CD4-positive, alpha-beta memory T cell (primary cell): ENCODE data around the gene TAF8. TPM values are rescaled to one million over a fixed set of nuclear protein-coding genes. Genes with fewer than 3 reads are reported as not detected.

Source experiments
- CTCF ChIA-PET: fragments of 350-600 bp; sonication (Branson Sonifier 250); formaldehyde crosslinking; loops from one replicate; lab custom pipeline; 2021; ENCODE audit warnings: inconsistent platforms; ENCODE audit not compliant: partially characterized antibody; lab: Charles Lee
- POLR2A ChIA-PET: fragments of 350-600 bp; sonication (Branson Sonifier 250); formaldehyde crosslinking; loops from one replicate; lab custom pipeline; 2021; ENCODE audit not compliant: partially characterized antibody; lab: Charles Lee
- DNase-seq, 5 donors: peaks; one replicate each; pipeline versions ENCODE4 v3.0.0 to v3.0.0-alpha.2; 2020 to 2022; ENCODE audit warnings: mixed read lengths in 1 of 5
- H3K27ac ChIP-seq: one replicate; pipeline ENCODE4 v1.7.0; 2013; ENCODE audit warnings: low read depth, low read length
- H3K27me3 ChIP-seq: 2 replicates; pipeline ENCODE4 v1.7.0; 2013; ENCODE audit warnings: mild to moderate bottlenecking, low read length, moderate library complexity; ENCODE audit not compliant: insufficient read depth
- H3K36me3 ChIP-seq: 2 replicates; pipeline ENCODE4 v1.7.0; 2013; ENCODE audit warnings: mild to moderate bottlenecking, low read length, moderate library complexity; ENCODE audit not compliant: insufficient read depth
- H3K4me1 ChIP-seq: 2 replicates; pipeline ENCODE4 v1.7.0; 2013; ENCODE audit warnings: mild to moderate bottlenecking, low read length, moderate library complexity; ENCODE audit not compliant: insufficient read depth
- H3K4me3 ChIP-seq, 2 donors: one replicate each; pipeline ENCODE4 v1.7.0; 2013; ENCODE audit warnings: low read length in 2 of 2, mild to moderate bottlenecking in 1 of 2
- H3K9me3 ChIP-seq, 2 donors: one replicate each; pipeline ENCODE4 v1.7.0; 2013; ENCODE audit warnings: low read length in 2 of 2, control low read depth in 1 of 2; ENCODE audit not compliant: control insufficient read depth in 1 of 2
- H3K27ac Mint-ChIP-seq, 7 donors: one replicate each; pipeline ENCODE4 v1.8.0; 2020 to 2021; ENCODE audit warnings: mixed read lengths in 7 of 7, mild to moderate bottlenecking in 6 of 7, inconsistent platforms in 3 of 7, moderate library complexity in 3 of 7
- H3K27me3 Mint-ChIP-seq, 2 donors: one replicate each; pipeline ENCODE4 v1.8.0; 2020 to 2021; ENCODE audit warnings: mixed read lengths in 2 of 2
- H3K36me3 Mint-ChIP-seq, 2 donors: one replicate each; pipeline ENCODE4 v1.8.0; 2020 to 2021; ENCODE audit warnings: mixed read lengths in 2 of 2, inconsistent platforms in 1 of 2, mild to moderate bottlenecking in 1 of 2
- H3K4me1 Mint-ChIP-seq, 4 donors: one replicate each; pipeline ENCODE4 v1.8.0; 2020 to 2021; ENCODE audit warnings: mixed read lengths in 4 of 4, mild to moderate bottlenecking in 1 of 4
- H3K4me3 Mint-ChIP-seq, 8 donors: one replicate each; pipeline ENCODE4 v1.8.0; 2020 to 2021; ENCODE audit warnings: mixed read lengths in 8 of 8, mild to moderate bottlenecking in 7 of 8, moderate library complexity in 6 of 8, inconsistent platforms in 3 of 8
- H3K9me3 Mint-ChIP-seq, 8 donors: one replicate each; pipeline ENCODE4 v1.8.0; 2020 to 2021; ENCODE audit warnings: mixed read lengths in 8 of 8, mild to moderate bottlenecking in 5 of 8, inconsistent platforms in 3 of 8, moderate library complexity in 1 of 8
- intact Hi-C: fragments of 100-400 bp; cut with micrococcal nuclease; formaldehyde crosslinking; loops from one replicate; pipeline ENCODE4 v1.15.1; 2023
- polyA plus RNA-seq, 2 donors: library from polyadenylated mRNA; unstranded; fragments of 300-500 nt; fragmentation: Illumina TruSeq; gene quantifications; one replicate each; pipeline ENCODE4 v1.2.3, GENCODE V29; 2021
- total RNA-seq, 2 experiments: library from RNA; stranded (reverse); gene quantifications; one replicate each; pipeline ENCODE4 v1.2.3, GENCODE V29; 2021

The TAF8 gene
- total and polyA plus RNA-seq, 4 experiments from 2014 or later = 10.3 to 40.9 (median 29.2) TPM

DNA sequence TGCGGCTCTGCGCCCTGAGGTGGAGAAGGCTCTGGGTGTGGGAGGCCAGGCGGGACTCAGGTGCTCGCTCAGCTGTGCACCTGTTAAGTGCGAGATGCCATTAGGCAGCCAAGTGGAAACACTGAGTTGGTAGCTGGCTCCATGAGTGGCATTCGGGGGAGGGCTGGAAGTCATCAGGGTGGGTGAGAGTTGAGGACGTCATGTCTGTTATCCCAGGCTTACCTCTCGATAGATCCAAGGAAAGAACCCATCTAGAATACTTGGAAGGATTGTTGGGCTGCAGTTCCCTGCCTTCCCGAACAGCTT, 41.3 kb downstream of the TAF8 start:
- Mint-ChIP-seq H3K36me3 (peaks cover under 1 to 4% of the 10 kb centered on the region in 2 donors), H3K9me3 (no peaks in the 10 kb centered on the region), H3K27ac (peak overlapping the region in 3 of 7 donors; percentile 34 to 71 (median 46)), H3K4me3 (no peak overlapping the region), H3K4me1 (no peaks in the 10 kb centered on the region), H3K27me3 (no peaks in the 10 kb centered on the region)
- Histone ChIP-seq H3K27ac (no peak overlapping the region), H3K9me3 (no peaks in the 10 kb centered on the region), H3K36me3 (no peaks in the 10 kb centered on the region), H3K4me3 (no peak overlapping the region), H3K27me3 (no peaks in the 10 kb centered on the region), H3K4me1 (no peaks in the 10 kb centered on the region)
- CTCF ChIA-PET = interaction anchor here (1.2 to 3.4 kb wide), 2 partner anchors 12 to 171 kb away, joined by 3 to 23 read pairs; partner anchors contain the start of genes BYSL and MED20
- POLR2A ChIA-PET = no interaction called here
- intact Hi-C loops = no loop called here
- DNase-seq = no peak

DNA sequence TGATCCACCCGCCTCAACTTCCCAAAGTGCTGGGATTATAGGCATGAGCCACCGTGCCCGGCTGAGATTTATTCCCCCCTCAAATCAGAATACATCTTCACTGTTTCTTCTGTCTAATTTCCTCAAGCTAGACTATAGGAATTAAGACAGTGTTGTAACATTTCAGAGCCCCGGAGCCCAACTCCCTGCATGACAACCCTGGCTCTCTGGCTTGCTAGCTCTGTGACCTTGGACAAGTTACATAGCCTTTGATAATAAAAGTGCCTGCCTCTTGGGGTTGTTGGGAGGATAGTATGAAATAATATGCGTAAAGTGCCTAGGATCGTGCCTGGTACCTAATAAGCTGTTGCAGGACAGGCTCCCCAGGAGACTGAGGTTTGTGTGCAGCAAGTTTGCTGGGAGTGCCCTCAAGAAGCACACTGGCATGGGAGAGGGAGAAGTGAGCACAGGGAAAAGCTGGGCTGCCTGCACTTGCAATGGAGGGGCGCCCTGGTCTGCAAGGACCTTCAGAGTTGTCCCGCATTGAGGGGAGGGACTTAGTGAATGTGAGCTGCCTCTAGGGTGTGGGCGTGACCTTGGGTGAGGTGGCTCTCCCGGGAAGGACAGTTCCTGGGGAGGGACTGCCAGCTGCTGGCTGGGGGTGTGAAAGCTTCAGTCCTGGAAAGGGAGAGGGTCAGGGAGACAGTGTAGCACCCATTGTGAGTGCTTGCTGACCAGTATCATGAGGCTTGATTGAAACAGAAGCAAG, 43.4 kb downstream of the TAF8 start:
- POLR2A ChIA-PET = no interaction called here

DNA sequence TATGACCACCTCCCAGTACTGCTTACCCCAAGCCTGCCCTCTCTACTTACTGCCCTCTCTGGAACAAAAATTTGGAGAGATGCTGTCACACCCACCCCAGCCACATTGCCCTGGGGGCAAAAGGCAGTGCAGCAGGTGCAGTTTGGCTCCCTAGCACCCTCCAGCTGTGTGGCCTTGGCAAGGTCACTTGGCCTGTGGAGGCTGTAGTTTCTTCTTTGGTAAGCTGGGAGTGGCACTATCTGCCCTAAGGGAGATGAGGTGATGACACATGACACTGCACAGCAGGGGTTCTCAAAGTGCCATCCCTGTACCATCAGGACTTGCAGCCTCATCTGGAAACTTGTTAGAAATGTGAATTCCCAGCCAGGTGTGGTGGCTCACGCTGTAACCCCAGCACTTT, 44.8 kb downstream of the TAF8 start:
- H3K9me3 Mint-ChIP-seq = no peaks in the 10 kb centered on the region
- no peaks in the 10 kb centered on the region for H3K27me3 ChIP-seq
- DNase-seq = no peak
- peaks cover 0 to 4% of the 10 kb centered on the region in 2 donors for H3K36me3 Mint-ChIP-seq
- H3K4me1 ChIP-seq = no peaks in the 10 kb centered on the region
- ChIA-PET CTCF (interaction anchor here (1.8 kb wide), 1 partner anchor 9 kb away, joined by 7 read pairs; no protein-coding TSS in a partner anchor), POLR2A (no interaction called here)
- H3K36me3 ChIP-seq = no peaks in the 10 kb centered on the region
- no peaks in the 10 kb centered on the region for H3K9me3 ChIP-seq
- H3K27ac Mint-ChIP-seq = no peak overlapping the region
- H3K27ac ChIP-seq = no peak overlapping the region
- intact Hi-C loops = no loop called here
- peaks cover 0 to 3% of the 10 kb centered on the region in 2 donors for H3K27me3 Mint-ChIP-seq
- H3K4me3 Mint-ChIP-seq = no peak overlapping the region
- no peak overlapping the region for H3K4me3 ChIP-seq
- peaks cover 0 to 4% (median 0%) of the 10 kb centered on the region in 4 donors for H3K4me1 Mint-ChIP-seq

More for the DNA sequence above, 43.4 kb downstream of the TAF8 start:
- Histone ChIP-seq H3K9me3 (no peaks in the 10 kb centered on the region), H3K36me3 (no peaks in the 10 kb centered on the region), H3K27me3 (no peaks in the 10 kb centered on the region), H3K4me3 (no peak overlapping the region), H3K27ac (no peak overlapping the region), H3K4me1 (no peaks in the 10 kb centered on the region)
- intact Hi-C loops = no loop called here
- H3K27ac Mint-ChIP-seq = peak overlapping the region in 1 of 7 donors; percentile 52
- no peak overlapping the region for H3K4me3 Mint-ChIP-seq
- H3K9me3 Mint-ChIP-seq = no peaks in the 10 kb centered on the region
- peaks cover 0 to under 1% of the 10 kb centered on the region in 2 donors for H3K27me3 Mint-ChIP-seq
- H3K4me1 Mint-ChIP-seq = peaks cover 0 to 1% (median 0%) of the 10 kb centered on the region in 4 donors
- no peak for DNase-seq
- H3K36me3 Mint-ChIP-seq = peaks cover 0 to 4% of the 10 kb centered on the region in 2 donors
- CTCF ChIA-PET = interaction anchor here (0.9 to 3.4 kb wide), 3 partner anchors 10 to 69 kb away, joined by 3 to 23 read pairs (median 3); no protein-coding TSS in a partner anchor

DNA sequence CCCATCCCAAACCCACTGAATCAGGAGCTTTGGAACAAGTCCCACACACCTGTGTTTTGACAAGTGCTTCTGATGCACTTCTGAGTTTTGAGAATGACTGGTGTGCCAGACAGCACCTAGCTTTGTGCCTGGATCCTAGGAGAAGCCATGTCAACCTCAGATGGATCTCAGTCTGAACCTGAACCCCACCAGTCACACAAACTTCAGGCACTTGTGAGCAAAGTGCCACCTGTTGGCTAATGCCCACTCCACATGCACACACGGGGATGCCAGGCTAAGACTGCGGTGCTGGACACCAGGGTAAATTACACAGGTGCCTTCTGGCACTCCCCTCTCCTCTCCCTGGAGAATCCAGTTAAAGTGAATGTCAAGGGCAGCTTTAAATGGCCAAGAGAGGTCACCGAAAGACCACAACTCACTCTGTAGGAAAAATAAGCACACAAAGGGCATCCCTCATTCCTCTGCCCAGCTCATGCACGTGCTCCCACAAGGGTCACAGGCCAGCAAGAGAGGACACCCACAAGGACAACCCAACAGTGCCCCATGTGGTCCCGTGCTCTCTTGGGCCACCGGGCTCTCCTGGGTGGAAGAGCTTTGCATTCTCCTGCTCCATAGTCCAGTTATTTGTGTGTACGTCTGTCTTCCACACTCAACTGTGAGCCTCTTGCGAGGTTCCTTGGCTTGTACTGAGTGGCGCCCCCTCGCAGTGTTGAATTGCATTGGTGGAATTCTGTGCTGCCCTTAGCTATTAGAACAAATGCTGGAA, 45.6 kb downstream of the TAF8 start:
- Mint-ChIP-seq H3K4me1 (peaks cover 0 to 4% (median 0%) of the 10 kb centered on the region in 4 donors), H3K9me3 (no peaks in the 10 kb centered on the region), H3K27ac (no peak overlapping the region), H3K27me3 (peaks cover 0 to 3% of the 10 kb centered on the region in 2 donors), H3K4me3 (no peak overlapping the region), H3K36me3 (peaks cover 0 to 4% of the 10 kb centered on the region in 2 donors)
- CTCF ChIA-PET = interaction anchor here (1.2 to 1.8 kb wide), 2 partner anchors 8 to 451 kb away, joined by 3 to 7 read pairs; no protein-coding TSS in a partner anchor
- Histone ChIP-seq H3K27ac (no peak overlapping the region), H3K36me3 (no peaks in the 10 kb centered on the region), H3K4me1 (no peaks in the 10 kb centered on the region), H3K4me3 (no peak overlapping the region), H3K9me3 (no peaks in the 10 kb centered on the region), H3K27me3 (no peaks in the 10 kb centered on the region)
- intact Hi-C loops = no loop called here
- DNase-seq = no peak
- POLR2A ChIA-PET = interaction anchor here (0.6 kb wide), 1 partner anchor 8 kb away, joined by 3 read pairs; no protein-coding TSS in a partner anchor

DNA sequence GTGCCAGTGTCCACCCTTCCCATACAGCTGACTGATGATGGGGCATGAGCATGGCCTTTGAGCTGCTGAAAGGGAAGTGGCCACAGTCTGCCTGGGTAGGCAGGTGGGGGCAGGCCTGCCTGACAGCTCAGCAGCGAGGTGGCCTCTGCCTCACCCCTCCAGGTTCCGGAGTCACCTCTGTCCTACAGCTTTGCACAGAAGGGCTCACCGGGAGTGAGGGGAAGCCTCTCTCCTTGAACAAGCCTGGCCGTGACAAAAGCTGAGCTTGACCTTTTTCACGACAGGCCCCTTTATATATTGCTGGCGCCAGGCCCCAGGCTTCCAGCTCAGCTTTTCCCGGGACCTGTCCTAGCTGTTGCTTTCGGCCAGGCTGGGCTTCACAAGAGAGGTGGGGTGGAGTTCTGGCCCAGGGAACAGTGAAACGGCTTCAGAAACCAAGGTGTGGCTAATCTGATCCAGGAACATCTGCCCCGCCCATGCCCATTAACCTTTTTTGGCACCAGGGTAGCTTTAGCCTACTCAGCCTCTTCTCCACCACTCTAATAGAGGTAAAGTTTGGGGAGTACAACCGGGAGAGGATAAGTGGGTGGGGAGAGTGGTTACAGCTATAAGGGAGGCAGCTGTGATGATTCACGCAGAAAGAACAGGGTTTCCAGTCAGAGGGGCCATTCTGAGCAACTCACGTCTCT, 49.2 kb downstream of the TAF8 start:
- Mint-ChIP-seq H3K9me3 (no peaks in the 10 kb centered on the region), H3K4me3 (no peak overlapping the region), H3K4me1 (peaks cover 0 to 14% (median 8%) of the 10 kb centered on the region in 4 donors), H3K36me3 (no peaks in the 10 kb centered on the region), H3K27ac (no peak overlapping the region), H3K27me3 (peaks cover 0 to 3% of the 10 kb centered on the region in 2 donors)
- Histone ChIP-seq H3K36me3 (no peaks in the 10 kb centered on the region), H3K4me1 (peaks cover 6% of the 10 kb centered on the region), H3K27me3 (no peaks in the 10 kb centered on the region), H3K4me3 (no peak overlapping the region), H3K9me3 (no peaks in the 10 kb centered on the region), H3K27ac (no peak overlapping the region)
- POLR2A ChIA-PET = no interaction called here
- CTCF ChIA-PET = interaction anchor here (1.7 kb wide), 1 partner anchor 10 kb away, joined by 3 read pairs; no protein-coding TSS in a partner anchor
- DNase-seq = no peak
- intact Hi-C loops = no loop called here

DNA sequence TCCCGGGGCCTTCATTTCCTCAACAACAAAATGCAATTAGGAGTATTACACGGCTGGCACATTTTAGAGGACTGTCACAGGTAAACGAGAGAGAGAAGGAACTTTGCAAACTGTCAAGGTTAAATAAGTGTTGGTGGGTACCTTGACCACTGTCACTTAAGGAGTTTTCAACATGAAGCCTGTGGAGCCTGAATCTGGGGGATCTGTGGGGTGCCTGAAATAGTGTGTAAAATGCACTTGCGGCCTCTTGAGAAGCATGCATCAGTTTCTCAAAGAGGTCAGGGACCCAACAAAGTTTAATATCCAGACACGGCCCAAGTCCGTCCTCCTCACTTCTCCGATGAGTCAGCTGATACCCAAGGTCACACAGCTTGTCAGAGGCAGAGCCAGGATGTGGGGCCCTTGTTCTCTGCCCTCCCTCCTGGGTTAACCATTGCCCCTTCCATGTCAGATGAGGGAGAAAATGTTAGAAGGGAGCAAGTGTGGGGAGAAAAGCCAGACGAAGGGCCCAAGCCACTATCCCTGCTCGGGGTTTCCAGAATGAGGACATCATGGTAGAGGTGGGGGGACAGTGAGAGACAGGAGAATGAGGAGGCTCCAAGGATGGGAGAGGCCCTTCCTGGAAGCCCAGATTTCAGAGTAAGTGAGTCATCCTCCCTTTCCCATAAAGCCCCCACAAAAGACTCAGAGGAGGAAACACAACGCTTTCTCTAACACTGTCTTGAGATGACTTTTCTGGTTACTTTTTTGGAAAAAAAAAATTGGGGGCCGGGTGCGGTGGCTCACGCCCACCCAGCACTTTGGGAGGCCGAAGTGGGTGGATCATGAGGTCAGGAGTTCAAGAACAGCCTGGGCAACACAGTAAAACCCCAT, 49.9 kb downstream of the TAF8 start:
- Mint-ChIP-seq H3K27me3 (peaks cover 0 to 3% of the 10 kb centered on the region in 2 donors), H3K4me3 (no peak overlapping the region), H3K27ac (no peak overlapping the region), H3K9me3 (no peaks in the 10 kb centered on the region), H3K4me1 (peaks cover 0 to 14% (median 8%) of the 10 kb centered on the region in 4 donors), H3K36me3 (no peaks in the 10 kb centered on the region)
- intact Hi-C loops = no loop called here
- H3K4me3 ChIP-seq = no peak overlapping the region
- H3K4me1 ChIP-seq = peaks cover 6% of the 10 kb centered on the region
- H3K27me3 ChIP-seq = no peaks in the 10 kb centered on the region
- no peaks in the 10 kb centered on the region for H3K9me3 ChIP-seq
- no peak for DNase-seq
- POLR2A ChIA-PET = no interaction called here
- CTCF ChIA-PET = no interaction called here
- no peak overlapping the region for H3K27ac ChIP-seq
- H3K36me3 ChIP-seq = no peaks in the 10 kb centered on the region
